B cell (primary cell): ENCODE measurements around the gene CDKAL1. TPM values are rescaled to one million over a fixed set of nuclear protein-coding genes. Genes with fewer than 3 reads are reported as not detected.
"Not testable (repeated sequence)": the region's sequence is repeated elsewhere in the genome, so short reads cannot be mapped to it uniquely, and the experiment has no call there.

Experiments
- ATAC-seq: fragments of 200-7000 bp; cut with Tn5 transposase; one replicate; pipeline ENCODE4 v1.10.0; 2021; ENCODE audit warnings: low read depth, mild to moderate bottlenecking, moderate number of reproducible peaks, moderate library complexity
- CTCF ChIA-PET: fragments of 350-600 bp; sonication (Branson Sonifier 250); formaldehyde crosslinking; loops from one replicate; lab custom pipeline; 2021; ENCODE audit warnings: antibody characterized with exemption, inconsistent platforms; lab: Charles Lee
- POLR2A ChIA-PET: fragments of 350-600 bp; sonication (Branson Sonifier 250); formaldehyde crosslinking; loops from one replicate; lab custom pipeline; 2021; ENCODE audit warnings: antibody characterized with exemption; lab: Charles Lee
- DNase-seq: peaks from one replicate; pipeline ENCODE4 v3.0.0; 2013
- H2AFZ ChIP-seq: 2 replicates; pipeline ENCODE4 v1.6.1; 2012; ENCODE audit warnings: mild to moderate bottlenecking, low read depth, low read length; ENCODE audit not compliant: insufficient read depth, poor library complexity, severe bottlenecking
- H3K27ac ChIP-seq, 2 donors: 1 replicate in 1 of 2; 2 replicates in 1 of 2; pipeline ENCODE4 v1.5.1; 2012 to 2013; ENCODE audit warnings: low read length in 2 of 2, mild to moderate bottlenecking in 2 of 2, moderate library complexity in 1 of 2
- H3K27me3 ChIP-seq, 4 experiments: fragments of 200-600 bp in 1 of 4; sonication (generic) in 1 of 4; replicated peaks in 1 of 4; 1 replicate in 2 of 4; 2 replicates in 2 of 4; pipeline versions ENCODE4 v1.6.1 to v1.7.0; 2013 to 2016; ENCODE audit warnings: low read length in 3 of 4, mild to moderate bottlenecking in 2 of 4, mixed read lengths in 1 of 4, moderate library complexity in 1 of 4; ENCODE audit not compliant: insufficient read depth in 4 of 4, control insufficient read depth in 3 of 4; ENCODE audit errors: control extremely low read depth in 1 of 4
- H3K36me3 ChIP-seq, 2 experiments: replicated peaks in 1 of 2; 1 replicate in 1 of 2; 2 replicates in 1 of 2; pipeline versions ENCODE4 v1.6.1 to v1.7.1; 2013; ENCODE audit warnings: low read length in 1 of 2; ENCODE audit not compliant: insufficient read depth in 2 of 2, control insufficient read depth in 1 of 2; ENCODE audit errors: control extremely low read depth in 1 of 2, extremely low read depth in 1 of 2
- H3K4me1 ChIP-seq, 2 donors: fragments of 200-600 bp in 1 of 2; sonication (generic) in 1 of 2; 1 replicate in 1 of 2; 2 replicates in 1 of 2; pipeline versions ENCODE4 v1.5.1 to v1.6.1; 2013 to 2017; ENCODE audit warnings: low read length in 2 of 2; ENCODE audit not compliant: control insufficient read depth in 2 of 2, insufficient read depth in 2 of 2
- H3K4me2 ChIP-seq: replicated peaks from 2 replicates; pipeline ENCODE3; 2012; ENCODE audit warnings: mild to moderate bottlenecking, low read depth, low read length; ENCODE audit not compliant: poor library complexity, severe bottlenecking
- H3K4me3 ChIP-seq, 5 experiments: fragments of 200-600 bp in 1 of 5; sonication (generic) in 1 of 5; 1 replicate in 3 of 5; 2 replicates in 2 of 5; pipeline versions ENCODE4 v1.5.1 to v1.7.0; 2011 to 2016; ENCODE audit warnings: low read length in 4 of 5, mild to moderate bottlenecking in 4 of 5, low read depth in 2 of 5, control low read depth in 1 of 5, moderate library complexity in 1 of 5; ENCODE audit not compliant: insufficient read depth in 1 of 5; ENCODE audit errors: control extremely low read depth in 1 of 5, extremely low read depth in 1 of 5
- H3K79me2 ChIP-seq: fragments of 200-600 bp; sonication (generic); one replicate; pipeline ENCODE4 v1.6.0; 2016; ENCODE audit warnings: low read length; ENCODE audit not compliant: control insufficient read depth, insufficient read depth
- H3K9ac ChIP-seq: fragments of 200-600 bp; sonication (generic); 2 replicates; pipeline ENCODE4 v1.6.1; 2017; ENCODE audit warnings: mild to moderate bottlenecking, low read length, moderate library complexity
- H3K9me3 ChIP-seq, 3 donors: one replicate each; pipeline versions ENCODE4 v1.6.1 to v1.7.1; 2013; ENCODE audit warnings: low read length in 2 of 3; ENCODE audit not compliant: control insufficient read depth in 2 of 3, insufficient read depth in 1 of 3; ENCODE audit errors: control extremely low read depth in 1 of 3
- H4K20me1 ChIP-seq: 2 replicates; pipeline ENCODE4 v1.6.0; 2012; ENCODE audit warnings: mild to moderate bottlenecking, low read length; ENCODE audit not compliant: insufficient read depth, control insufficient read depth, poor library complexity, severe bottlenecking
- H3K27ac Mint-ChIP-seq: one replicate; pipeline ENCODE4 v1.8.0; 2021; ENCODE audit warnings: mixed read lengths
- H3K27me3 Mint-ChIP-seq: one replicate; pipeline ENCODE4 v1.8.0; 2021; ENCODE audit warnings: mixed read lengths
- H3K4me1 Mint-ChIP-seq: one replicate; pipeline ENCODE4 v1.8.0; 2021; ENCODE audit warnings: mixed read lengths
- H3K4me3 Mint-ChIP-seq: one replicate; pipeline ENCODE4 v1.8.0; 2021; ENCODE audit warnings: mixed read lengths
- H3K9me3 Mint-ChIP-seq: one replicate; pipeline ENCODE4 v1.8.0; 2022; ENCODE audit warnings: mixed read lengths; ENCODE audit not compliant: insufficient read depth
- CTCF ChIP-seq: fragments of 200-600 bp; IDR thresholded peaks from one replicate; pipeline ENCODE4 v1.8.0; 2022; ENCODE audit warnings: antibody characterized with exemption, mild to moderate bottlenecking
- EZH2 ChIP-seq: IDR thresholded peaks from 2 replicates; pipeline ENCODE4 v1.6.1; 2012; ENCODE audit warnings: borderline replicate concordance, low read depth, mild to moderate bottlenecking, moderate library complexity, low read length; ENCODE audit not compliant: insufficient read depth, poor library complexity, severe bottlenecking
- WGBS: methylation state at CpG from one replicate; pipeline ENCODE4 v1.1.5; 2013; ENCODE audit warnings: missing lambda C conversion rate; ENCODE audit not compliant: insufficient coverage; 5-methylcytosine and 5-hydroxymethylcytosine counted together
- intact Hi-C: fragments of 100-400 bp; cut with micrococcal nuclease; formaldehyde crosslinking; loops from one replicate; pipeline ENCODE4 v1.10.0; 2022
- polyA plus RNA-seq: library from polyadenylated mRNA; depleted of rRNA; stranded (reverse); fragments of >200 nt; gene quantifications from 2 replicates; pipeline ENCODE4 v1.2.3, GENCODE V29; 2012
- total RNA-seq, 2 donors: library from RNA; stranded (reverse); fragments of 120-200 nt in 1 of 2; gene quantifications; 1 replicate in 1 of 2; 2 replicates in 1 of 2; pipeline versions ENCODE4 v1.2.3 to v1.2.4, GENCODE V29; 2013 to 2022

The CDKAL1 gene
- total and polyA plus RNA-seq, 2 donors (not counting 1 experiment from before 2014, with no cell fraction given), result 6.1 to 33.3 TPM

- POLR2A ChIA-PET, result no interaction called here
- Histone ChIP-seq H3K79me2 (no peaks in the 10 kb centered on the region), H3K36me3 (no peaks in the 10 kb centered on the region), H3K27me3 (no peaks in the 10 kb centered on the region), H3K4me3 (no peak overlapping the region), H3K4me2 (no peak overlapping the region), H3K9ac (no peak overlapping the region), H4K20me1 (no peaks in the 10 kb centered on the region), H3K27ac (no peak overlapping the region), H3K9me3 (no peaks in the 10 kb centered on the region), H3K4me1 (no peaks in the 10 kb centered on the region), H2AFZ (no peak overlapping the region)
- intact Hi-C loops, result no loop called here
- no peaks in the 10 kb centered on the region for H3K4me1 Mint-ChIP-seq
- no peak overlapping the region for H3K27ac Mint-ChIP-seq
- no peak for DNase-seq
- H3K27me3 Mint-ChIP-seq, result no peaks in the 10 kb centered on the region
- peaks cover 2% of the 10 kb centered on the region for H3K9me3 Mint-ChIP-seq
- TF ChIP-seq EZH2, result no peak
- TF ChIP-seq CTCF, result no peak
- no CpG with 5 or more reads among the region's 1 CpG for WGBS
- H3K4me3 Mint-ChIP-seq, result no peak overlapping the region
- CTCF ChIA-PET, result no interaction called here
- ATAC-seq, result no peak
These were observed 293.5 kb downstream of the CDKAL1 start for GRCh38 chr6:20827798-20828197.

DNA sequence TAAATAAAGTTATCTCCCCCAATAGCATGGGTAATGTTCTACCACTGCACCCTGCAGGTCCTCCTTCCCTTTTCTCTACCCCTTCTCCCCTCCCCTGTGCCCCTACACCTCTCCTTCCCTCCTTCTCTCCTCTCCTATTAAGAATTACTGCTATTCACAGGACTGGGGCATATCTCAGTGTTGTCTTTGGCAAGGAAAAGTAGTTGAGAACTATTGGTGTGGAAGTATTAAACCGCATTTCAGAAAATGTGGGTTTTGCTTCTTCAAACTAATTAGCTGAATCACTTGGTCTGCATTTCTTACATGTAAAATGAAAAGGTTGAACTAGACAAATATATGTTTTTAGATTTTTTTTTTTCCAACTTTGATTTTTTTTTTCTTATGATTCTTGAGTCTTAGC, 296.3 kb downstream of the CDKAL1 start:
- ChIA-PET POLR2A (no interaction called here), CTCF (no interaction called here)
- no peaks in the 10 kb centered on the region for H3K4me1 Mint-ChIP-seq

GRCh38 chr6:20831251-20831650, 297.0 kb downstream of the CDKAL1 start:
- H3K4me3 ChIP-seq, H4K20me1 ChIP-seq, H3K79me2 ChIP-seq, H2AFZ ChIP-seq, H3K9me3 ChIP-seq, H3K36me3 ChIP-seq, POLR2A ChIA-PET, ATAC-seq, intact Hi-C loops, H3K27ac Mint-ChIP-seq, H3K4me3 Mint-ChIP-seq, H3K27ac ChIP-seq, H3K4me2 ChIP-seq, H3K9me3 Mint-ChIP-seq, H3K27me3 Mint-ChIP-seq, H3K9ac ChIP-seq, DNase-seq, CTCF ChIA-PET, H3K4me1 ChIP-seq, H3K4me1 Mint-ChIP-seq, H3K27me3 ChIP-seq: not testable (repeated sequence)
- 100% methylated on average over 7 of the region's 7 CpGs for WGBS

More for the DNA sequence above, 296.3 kb downstream of the CDKAL1 start:
- ATAC-seq (no peak), DNase-seq (no peak)
- peaks cover 2% of the 10 kb centered on the region for H3K9me3 Mint-ChIP-seq
- H3K4me3 ChIP-seq, result no peak overlapping the region
- H3K27me3 Mint-ChIP-seq, result no peaks in the 10 kb centered on the region
- no peak overlapping the region for H3K27ac ChIP-seq
- no peaks in the 10 kb centered on the region for H4K20me1 ChIP-seq
- no peak for TF ChIP-seq EZH2
- TF ChIP-seq CTCF, result no peak
- H3K27ac Mint-ChIP-seq, result no peak overlapping the region
- H3K27me3 ChIP-seq, result no peaks in the 10 kb centered on the region
- H3K4me1 ChIP-seq, result no peaks in the 10 kb centered on the region
- no peaks in the 10 kb centered on the region for H3K79me2 ChIP-seq
- no CpG with 5 or more reads among the region's 1 CpG for WGBS
- H2AFZ ChIP-seq, result no peak overlapping the region
- no peak overlapping the region for H3K4me2 ChIP-seq
- no peaks in the 10 kb centered on the region for H3K36me3 ChIP-seq
- H3K4me3 Mint-ChIP-seq, result no peak overlapping the region
- H3K9me3 ChIP-seq, result no peaks in the 10 kb centered on the region
- intact Hi-C loops, result no loop called here
- H3K9ac ChIP-seq, result no peak overlapping the region
